Stimulated activated CD4-positive, alpha-beta T cell treated with anti-CD3 and anti-CD28 coated beads, Interleukin-12 subunit alpha, Interleukin-12 subunit beta, amount 100 ng/mL, for 24 hours (primary cell): ENCODE data around the gene CLDN20.
A peak's percentile ranks its signal among the peaks of the same experiment; 100 is the strongest.
"Not testable (repeated sequence)": the region's sequence is repeated elsewhere in the genome, so short reads cannot be mapped to it uniquely, and the experiment has no call there.

Experiments
- DNase-seq, 2 experiments: peaks; one replicate each; pipeline ENCODE4 v3.0.0-alpha.2; 2020; ENCODE audit warnings: low read depth in 2 of 2

Gene CLDN20

GRCh38 chr6:155311583-155311982 lies 47.8 kb downstream of the CLDN20 start:
- no peak for DNase-seq

- not testable (repeated sequence) for DNase-seq
Observed at GRCh38 chr6:155312950-155313349, 49.1 kb downstream of the CLDN20 start.

- DNase-seq: no peak
Observed at GRCh38 chr6:155313602-155314091, 49.8 kb downstream of the CLDN20 start.

- DNase-seq: peak; percentile 98 to 99
Observed at GRCh38 chr6:155314092-155314772, 50.4 kb downstream of the CLDN20 start, which contains the start of gene TFB1M. Gene TFB1M, minus strand, starts transcription at chr6:155314484. Its CDS starts 56 bp downstream, at chr6:155314428.

- DNase-seq: peak in 1 of 2 experiments; percentile 43
Observed at GRCh38 chr6:155314773-155315515, 51.1 kb downstream of the CLDN20 start.

GRCh38 chr6:155315516-155315871 lies 51.7 kb downstream of the CLDN20 start:
- no peak for DNase-seq

GRCh38 chr6:155316419-155316818 lies 52.6 kb downstream of the CLDN20 start:
- no peak for DNase-seq

- DNase-seq: no peak
Observed at GRCh38 chr6:155317186-155317585, 53.4 kb downstream of the CLDN20 start.

- DNase-seq: no peak
Observed at GRCh38 chr6:155319902-155320301, 56.1 kb downstream of the CLDN20 start.

- DNase-seq: no peak
Observed at GRCh38 chr6:155324172-155324571, 60.4 kb downstream of the CLDN20 start.

- DNase-seq: no peak
Observed at GRCh38 chr6:155324993-155325392, 61.2 kb downstream of the CLDN20 start.

GRCh38 chr6:155325700-155326516 lies 62.1 kb downstream of the CLDN20 start:
- DNase-seq: no peak
